Neural progenitor cell (in vitro differentiated cells): ENCODE results near the gene PROZ. TPM values are rescaled to one million over a fixed set of nuclear protein-coding genes. Genes with fewer than 3 reads are reported as not detected.

Source experiments
- DNase-seq: peaks from one replicate; pipeline ENCODE4 v3.0.0-alpha.2; 2016; ENCODE audit warnings: low spot score
- H2AFZ ChIP-seq: fragments of 200-600 bp; sonication (generic); replicated peaks from 2 replicates; pipeline ENCODE4 v1.6.1; 2016; ENCODE audit warnings: antibody characterized with exemption
- H3F3A ChIP-seq: fragments of 200-600 bp; sonication (generic); 2 replicates; pipeline ENCODE4 v1.6.1; 2016; ENCODE audit warnings: antibody characterized with exemption, low read depth
- H3K27ac ChIP-seq: fragments of 200-600 bp; sonication (generic); 2 replicates; pipeline ENCODE4 v1.5.1; 2016; ENCODE audit warnings: mild to moderate bottlenecking
- H3K27me3 ChIP-seq: fragments of 200-600 bp; sonication (generic); 2 replicates; pipeline ENCODE4 v1.6.1; 2016; ENCODE audit warnings: mild to moderate bottlenecking, moderate library complexity
- H3K36me3 ChIP-seq: fragments of 200-600 bp; sonication (generic); 2 replicates; pipeline ENCODE4 v1.5.1; 2016
- H3K4me1 ChIP-seq: fragments of 200-600 bp; sonication (generic); 2 replicates; pipeline ENCODE4 v1.6.1; 2016; ENCODE audit warnings: mixed run types
- H3K4me2 ChIP-seq: fragments of 200-600 bp; sonication (generic); 2 replicates; pipeline ENCODE4 v1.6.1; 2016
- H3K4me3 ChIP-seq: fragments of 200-600 bp; sonication (generic); 2 replicates; pipeline ENCODE4 v1.5.1; 2016
- H3K79me2 ChIP-seq: fragments of 200-600 bp; sonication (generic); 2 replicates; pipeline ENCODE4 v1.6.1; 2016; ENCODE audit warnings: low read depth
- H3K9ac ChIP-seq: fragments of 200-600 bp; sonication (generic); 2 replicates; pipeline ENCODE4 v1.6.1; 2016
- H3K9me3 ChIP-seq: fragments of 200-600 bp; sonication (generic); 2 replicates; pipeline ENCODE4 v1.5.1; 2016; ENCODE audit warnings: low read depth
- H4K20me1 ChIP-seq: fragments of 200-600 bp; sonication (generic); 2 replicates; pipeline ENCODE4 v1.6.1; 2016; ENCODE audit warnings: low read depth
- H3K27ac Mint-ChIP-seq: 3 replicates; pipeline ENCODE4 v1.8.0; 2021; ENCODE audit warnings: mixed read lengths
- H3K27me3 Mint-ChIP-seq: 2 replicates; pipeline ENCODE4 v1.8.0; 2022; ENCODE audit warnings: low read depth, mild to moderate bottlenecking, inconsistent platforms, moderate library complexity, mixed read lengths; ENCODE audit not compliant: insufficient read depth
- H3K36me3 Mint-ChIP-seq: 3 replicates; pipeline ENCODE4 v1.8.0; 2021; ENCODE audit warnings: mixed read lengths
- H3K4me1 Mint-ChIP-seq: 3 replicates; pipeline ENCODE4 v1.8.0; 2021; ENCODE audit warnings: mixed read lengths
- H3K4me3 Mint-ChIP-seq: 3 replicates; pipeline ENCODE4 v1.8.0; 2021; ENCODE audit warnings: mild to moderate bottlenecking, moderate library complexity, mixed read lengths
- H3K9me3 Mint-ChIP-seq: 3 replicates; pipeline ENCODE4 v1.8.0; 2020; ENCODE audit warnings: mixed read lengths
- EZH2 ChIP-seq: fragments of 200-600 bp; sonication (generic); IDR thresholded peaks from 2 replicates; pipeline ENCODE4 v1.6.1; 2017; ENCODE audit warnings: antibody characterized with exemption, mild to moderate bottlenecking, moderate library complexity
- EZH2phosphoT487 ChIP-seq: fragments of 200-600 bp; sonication (generic); IDR thresholded peaks from 2 replicates; pipeline ENCODE4 v1.6.1; 2017; ENCODE audit warnings: antibody characterized with exemption
- total RNA-seq: library from RNA; depleted of rRNA; stranded (reverse); fragments of >200 nt; gene quantifications from 2 replicates; pipeline ENCODE4 v1.2.3, GENCODE V29; 2015; ENCODE audit warnings: low replicate concordance
- TF ChIP-seq, protein P1 (sequence below): fragments of 200-600 bp; sonication (generic); IDR thresholded peaks from 2 replicates; pipeline ENCODE4 v1.5.1; 2017; ENCODE audit warnings: antibody characterized with exemption, mild to moderate bottlenecking

PROZ gene
- total RNA-seq, 1 donor from 2014 or later = not detected

DNA sequence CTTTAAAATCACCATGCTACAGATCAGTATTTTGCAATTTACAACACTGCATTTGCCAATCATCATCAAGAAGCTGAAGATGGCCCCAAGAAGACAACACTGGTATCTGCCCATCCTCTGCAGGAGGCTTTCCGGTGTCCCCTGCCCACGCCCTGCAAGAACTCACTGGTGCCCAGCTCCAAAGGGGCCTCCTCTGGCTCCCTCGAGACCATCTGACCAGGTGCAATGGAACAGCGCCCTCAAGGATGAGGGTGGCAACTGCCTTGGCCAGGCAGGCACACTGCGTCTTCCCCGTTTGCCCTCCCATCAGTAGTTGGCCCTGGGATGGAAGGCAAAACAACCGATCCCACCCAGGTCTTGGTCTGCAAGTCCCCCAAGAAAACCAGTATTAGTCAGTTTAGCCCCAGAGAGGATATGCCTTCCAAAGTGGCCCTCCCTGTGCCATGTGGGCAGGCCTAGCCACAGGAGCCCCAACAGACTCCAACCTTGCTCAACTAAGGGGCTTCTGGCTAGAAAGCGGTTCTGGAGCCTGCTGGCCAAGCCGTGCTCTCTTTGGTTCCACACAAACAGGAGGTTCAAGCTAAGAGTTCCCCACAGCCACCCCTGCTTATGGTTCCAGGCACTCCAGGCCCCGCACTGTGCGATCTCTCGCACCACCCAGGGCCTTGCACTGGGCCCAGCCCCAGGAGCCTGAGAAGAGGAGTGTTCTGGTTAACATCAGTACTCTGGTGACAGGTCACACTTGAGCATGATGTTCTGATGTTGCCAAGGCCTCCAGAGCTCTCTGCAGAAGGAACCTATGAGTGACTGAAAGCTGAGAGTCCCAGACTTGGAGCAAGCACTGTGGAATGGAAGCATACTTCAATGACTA is 45.3 kb downstream of the PROZ start:
- H3K4me3 Mint-ChIP-seq = no peak overlapping the region
- Histone ChIP-seq H3K27ac (no peak overlapping the region), H3K4me3 (no peak overlapping the region), H3K4me1 (peaks cover 9% of the 10 kb centered on the region), H3K4me2 (no peak overlapping the region), H3K36me3 (no peaks in the 10 kb centered on the region), H3K9me3 (no peaks in the 10 kb centered on the region), H2AFZ (no peak overlapping the region), H3K27me3 (no peaks in the 10 kb centered on the region), H4K20me1 (peaks cover 64% of the 10 kb centered on the region), H3K9ac (no peak overlapping the region), H3K79me2 (peaks cover 95% of the 10 kb centered on the region), H3F3A (peaks cover 2% of the 10 kb centered on the region)
- TF ChIP-seq EZH2phosphoT487 (no peak), EZH2 (no peak)
- TF ChIP-seq, protein P1, sequence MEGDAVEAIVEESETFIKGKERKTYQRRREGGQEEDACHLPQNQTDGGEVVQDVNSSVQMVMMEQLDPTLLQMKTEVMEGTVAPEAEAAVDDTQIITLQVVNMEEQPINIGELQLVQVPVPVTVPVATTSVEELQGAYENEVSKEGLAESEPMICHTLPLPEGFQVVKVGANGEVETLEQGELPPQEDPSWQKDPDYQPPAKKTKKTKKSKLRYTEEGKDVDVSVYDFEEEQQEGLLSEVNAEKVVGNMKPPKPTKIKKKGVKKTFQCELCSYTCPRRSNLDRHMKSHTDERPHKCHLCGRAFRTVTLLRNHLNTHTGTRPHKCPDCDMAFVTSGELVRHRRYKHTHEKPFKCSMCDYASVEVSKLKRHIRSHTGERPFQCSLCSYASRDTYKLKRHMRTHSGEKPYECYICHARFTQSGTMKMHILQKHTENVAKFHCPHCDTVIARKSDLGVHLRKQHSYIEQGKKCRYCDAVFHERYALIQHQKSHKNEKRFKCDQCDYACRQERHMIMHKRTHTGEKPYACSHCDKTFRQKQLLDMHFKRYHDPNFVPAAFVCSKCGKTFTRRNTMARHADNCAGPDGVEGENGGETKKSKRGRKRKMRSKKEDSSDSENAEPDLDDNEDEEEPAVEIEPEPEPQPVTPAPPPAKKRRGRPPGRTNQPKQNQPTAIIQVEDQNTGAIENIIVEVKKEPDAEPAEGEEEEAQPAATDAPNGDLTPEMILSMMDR = no peak
- no peaks in the 10 kb centered on the region for H3K9me3 Mint-ChIP-seq
- peaks cover 14% of the 10 kb centered on the region for H3K36me3 Mint-ChIP-seq
- no peak overlapping the region for H3K27ac Mint-ChIP-seq
- H3K27me3 Mint-ChIP-seq = peaks cover 2% of the 10 kb centered on the region
- DNase-seq = no peak
- peaks cover 18% of the 10 kb centered on the region for H3K4me1 Mint-ChIP-seq

DNA sequence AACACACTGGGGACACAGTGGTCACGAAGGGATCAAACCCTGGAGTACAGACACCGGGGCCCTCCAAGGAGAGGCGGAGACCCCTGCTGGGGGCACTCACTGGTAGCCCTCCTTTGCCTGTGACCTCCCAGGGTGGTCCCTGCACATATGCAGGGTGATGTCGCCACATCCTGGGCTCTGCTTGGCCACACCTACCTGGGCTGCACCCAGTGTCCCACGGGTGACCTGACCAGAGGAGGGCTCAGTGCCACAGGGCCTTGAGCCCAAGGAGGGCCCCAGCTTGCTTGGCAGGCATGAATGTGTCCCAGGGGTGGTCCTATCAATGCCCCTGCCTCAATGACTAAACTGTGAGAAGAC is 45.9 kb downstream of the PROZ start:
- H3K36me3 Mint-ChIP-seq = peaks cover 10% of the 10 kb centered on the region
- no peaks in the 10 kb centered on the region for H3K9me3 Mint-ChIP-seq
- Histone ChIP-seq H2AFZ (no peak overlapping the region), H3K27me3 (no peaks in the 10 kb centered on the region), H3K4me2 (no peak overlapping the region), H3K79me2 (peaks cover 91% of the 10 kb centered on the region), H4K20me1 (peaks cover 64% of the 10 kb centered on the region), H3K27ac (no peak overlapping the region), H3K9me3 (no peaks in the 10 kb centered on the region), H3K4me1 (peaks cover 9% of the 10 kb centered on the region), H3F3A (peaks cover 7% of the 10 kb centered on the region), H3K36me3 (no peaks in the 10 kb centered on the region), H3K9ac (no peak overlapping the region), H3K4me3 (no peak overlapping the region)
- no peak overlapping the region for H3K4me3 Mint-ChIP-seq
- TF ChIP-seq EZH2 = no peak
- TF ChIP-seq, protein P1 = no peak
- no peak for TF ChIP-seq EZH2phosphoT487
- peaks cover 2% of the 10 kb centered on the region for H3K27me3 Mint-ChIP-seq
- H3K4me1 Mint-ChIP-seq = peaks cover 18% of the 10 kb centered on the region
- no peak for DNase-seq
- no peak overlapping the region for H3K27ac Mint-ChIP-seq

DNA sequence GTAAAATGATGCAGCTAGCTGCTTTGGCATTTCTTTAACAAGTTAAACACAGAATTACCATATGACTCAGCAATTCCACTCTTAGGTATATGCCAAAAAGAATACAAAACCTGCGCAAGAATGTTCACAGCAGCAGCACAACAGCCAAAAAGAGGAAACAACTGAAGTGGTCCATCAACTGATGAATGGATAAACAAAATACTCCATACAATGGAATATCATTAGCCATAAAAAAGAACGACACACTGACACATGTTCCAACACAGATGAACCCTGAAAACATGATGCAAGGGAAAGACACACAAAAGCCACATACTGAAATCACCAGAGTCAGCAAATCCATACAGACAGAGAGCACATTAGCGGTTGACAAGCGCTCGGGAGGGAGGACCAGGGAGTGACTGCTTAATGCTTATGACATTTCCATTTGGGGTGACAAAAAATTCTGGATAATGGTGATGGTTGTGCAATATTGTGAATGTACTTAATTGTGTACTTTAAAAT is 47.0 kb downstream of the PROZ start:
- no peaks in the 10 kb centered on the region for H3K9me3 ChIP-seq
- Mint-ChIP-seq H3K9me3 (no peaks in the 10 kb centered on the region), H3K4me1 (peaks cover 23% of the 10 kb centered on the region), H3K36me3 (peaks cover 9% of the 10 kb centered on the region), H3K27ac (no peak overlapping the region), H3K4me3 (no peak overlapping the region), H3K27me3 (peaks cover 2% of the 10 kb centered on the region)
- DNase-seq = no peak
- H3K27me3 ChIP-seq = no peaks in the 10 kb centered on the region
- peaks cover 11% of the 10 kb centered on the region for H3F3A ChIP-seq
- H3K79me2 ChIP-seq = peaks cover 89% of the 10 kb centered on the region
- no peak for TF ChIP-seq EZH2
- TF ChIP-seq EZH2phosphoT487 = no peak
- TF ChIP-seq, protein P1 = no peak
- no peak overlapping the region for H2AFZ ChIP-seq
- peaks cover 68% of the 10 kb centered on the region for H4K20me1 ChIP-seq
- H3K4me1 ChIP-seq = peaks cover 12% of the 10 kb centered on the region
- no peak overlapping the region for H3K27ac ChIP-seq
- no peak overlapping the region for H3K4me3 ChIP-seq
- H3K9ac ChIP-seq = no peak overlapping the region
- no peaks in the 10 kb centered on the region for H3K36me3 ChIP-seq
- H3K4me2 ChIP-seq = no peak overlapping the region
